SH-SY5Y (cell line): Measurements from ENCODE around the gene SP140L.

ENCODE experiments used
- GATA2 ChIP-seq: IDR thresholded peaks from 2 replicates; pipeline ENCODE4 v1.6.1; 2011; ENCODE audit warnings: mild to moderate bottlenecking, low read depth, low read length
- GATA3 ChIP-seq: IDR thresholded peaks from 2 replicates; pipeline ENCODE4 v1.6.1; 2011; ENCODE audit warnings: low read depth, mild to moderate bottlenecking, low read length, moderate library complexity

SP140L gene

DNA sequence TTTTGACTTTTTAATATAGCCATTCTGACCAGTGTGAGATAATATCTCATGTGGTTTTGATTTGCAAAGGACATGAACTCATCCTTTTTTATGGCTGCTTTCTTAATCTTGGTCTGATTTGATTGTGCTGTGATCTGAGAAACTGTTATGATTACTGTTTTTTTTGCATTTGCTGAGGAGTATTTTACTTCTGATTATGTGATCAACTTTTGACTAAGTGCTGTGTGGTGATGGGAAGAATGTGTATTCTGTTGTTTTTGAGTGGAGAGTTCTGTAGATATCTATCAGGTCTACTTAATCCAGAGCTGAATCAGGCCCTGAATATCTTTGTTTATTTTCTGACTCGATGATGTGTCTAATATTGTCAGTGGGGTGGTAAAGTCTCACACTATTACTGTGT is 16.8 kb downstream of the SP140L start:
- TF ChIP-seq GATA3 (no peak), GATA2 (no peak)

DNA sequence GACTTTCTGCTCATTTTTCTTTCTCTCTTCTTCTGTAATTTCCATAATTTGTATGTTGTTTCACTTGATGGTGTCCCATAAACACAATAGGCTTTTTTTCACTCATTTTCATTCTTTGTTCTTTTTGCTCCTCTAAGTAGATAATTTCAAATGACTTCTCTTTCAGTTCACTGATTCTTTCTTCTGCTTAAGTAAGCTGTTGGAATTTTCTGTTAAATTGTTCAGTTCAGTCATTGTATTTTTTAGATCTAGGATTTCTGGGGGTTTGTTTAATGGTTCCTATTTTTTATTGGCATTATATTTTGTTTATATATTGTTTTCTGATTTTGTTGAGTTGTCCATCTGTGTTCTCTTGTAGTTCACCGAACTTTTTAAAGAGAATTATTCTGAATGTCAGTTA is 19.5 kb downstream of the SP140L start:
- TF ChIP-seq GATA2 (no peak), GATA3 (no peak)

DNA sequence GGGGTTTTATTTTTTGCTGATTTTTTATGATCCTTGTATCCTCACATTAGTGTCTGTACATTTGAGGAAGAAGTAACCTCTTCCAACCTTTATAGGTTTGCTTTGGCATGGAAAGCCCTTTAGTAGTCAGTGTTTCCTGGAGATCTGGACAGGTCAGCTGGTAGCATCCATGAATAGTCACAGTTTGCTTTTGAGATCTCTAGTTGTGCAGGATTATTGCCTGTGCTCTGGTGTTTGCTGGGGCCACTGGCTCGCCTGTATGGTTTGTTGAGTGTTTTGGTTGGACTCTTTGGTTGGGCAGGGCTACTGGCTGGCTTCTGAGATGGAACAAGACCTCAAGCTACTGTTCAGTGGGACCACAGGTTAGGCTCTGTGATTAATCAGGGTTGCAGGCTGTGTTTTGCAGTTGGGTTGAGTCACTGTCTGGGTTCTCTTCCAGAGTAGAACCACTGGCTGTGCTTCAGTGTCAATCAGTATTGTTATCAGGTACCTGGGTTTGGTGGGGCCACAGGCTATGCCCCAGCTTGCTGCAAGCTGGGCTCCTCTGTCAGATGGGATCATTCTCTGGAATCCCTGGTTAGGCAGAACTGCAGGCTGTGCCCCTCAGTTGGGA is 20.0 kb downstream of the SP140L start:
- no peak for TF ChIP-seq GATA3
- TF ChIP-seq GATA2, result no peak

DNA sequence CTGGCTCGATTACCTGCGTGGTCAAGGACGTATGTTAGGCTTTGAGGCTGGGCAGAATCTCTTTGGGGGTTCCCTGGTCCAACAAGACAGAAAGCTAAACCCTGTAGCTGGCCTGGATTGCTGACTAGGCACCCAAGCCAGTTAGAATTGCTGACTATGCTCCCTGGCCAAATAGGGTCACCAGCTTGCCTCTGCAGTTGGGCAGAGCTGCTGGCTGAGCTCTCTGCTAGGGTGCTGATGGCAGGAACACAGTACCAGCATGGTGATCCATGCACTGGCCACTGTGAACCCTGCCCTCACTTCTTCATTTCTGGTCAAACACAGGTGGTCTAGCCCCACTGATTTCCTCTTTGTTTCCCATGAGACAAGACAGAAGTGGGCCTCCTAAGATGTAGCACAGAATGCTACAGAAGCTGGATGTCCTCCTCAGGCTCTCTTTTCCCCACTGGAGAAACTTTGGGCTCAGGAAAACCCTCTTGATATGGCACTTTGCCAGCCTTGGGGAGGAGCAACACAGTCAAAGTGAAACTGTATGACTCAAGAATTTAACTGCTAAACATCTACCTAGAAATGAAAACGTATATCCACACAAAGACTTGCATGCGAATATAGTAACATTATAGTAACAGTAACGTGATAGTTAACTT is 20.8 kb downstream of the SP140L start:
- TF ChIP-seq GATA2 (no peak), GATA3 (no peak)

DNA sequence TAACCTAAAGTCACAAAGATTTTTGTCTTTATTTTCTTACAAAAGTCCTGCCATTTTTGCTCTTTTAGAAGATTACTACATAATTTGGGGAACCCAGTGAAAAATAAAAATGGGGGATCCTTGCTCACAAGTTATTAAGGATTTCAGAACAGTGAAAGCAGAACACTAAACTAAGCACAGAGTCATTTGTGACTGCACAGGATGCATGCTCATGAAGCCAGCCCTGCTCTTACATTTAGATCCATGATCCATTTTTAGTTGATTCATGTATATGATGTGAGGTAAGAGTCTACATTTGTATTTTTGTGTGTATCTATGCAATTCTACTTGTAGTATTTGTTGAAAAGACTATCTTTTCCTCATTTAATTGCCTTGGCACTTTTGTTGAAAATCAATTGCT is 21.8 kb downstream of the SP140L start:
- TF ChIP-seq GATA2, result no peak
- no peak for TF ChIP-seq GATA3

DNA sequence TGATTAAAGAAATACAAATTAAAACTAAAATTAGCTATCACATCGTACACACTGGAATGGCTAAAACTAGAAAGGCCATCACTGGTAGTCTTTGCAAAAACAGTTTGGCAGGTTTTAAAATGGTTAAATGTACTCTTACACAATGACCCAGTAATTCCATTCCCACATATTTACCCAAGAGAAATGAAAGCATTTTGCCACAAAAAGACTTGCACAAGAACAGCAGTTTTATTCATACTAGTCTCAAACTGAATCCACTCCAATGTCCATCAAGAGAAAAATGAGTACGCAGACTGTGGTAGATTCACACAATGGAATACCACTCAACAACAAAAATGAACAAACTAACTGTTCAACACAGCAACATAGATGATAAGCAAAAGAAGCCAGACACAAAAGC is 29.1 kb downstream of the SP140L start:
- no peak for TF ChIP-seq GATA3
- TF ChIP-seq GATA2, result no peak

DNA sequence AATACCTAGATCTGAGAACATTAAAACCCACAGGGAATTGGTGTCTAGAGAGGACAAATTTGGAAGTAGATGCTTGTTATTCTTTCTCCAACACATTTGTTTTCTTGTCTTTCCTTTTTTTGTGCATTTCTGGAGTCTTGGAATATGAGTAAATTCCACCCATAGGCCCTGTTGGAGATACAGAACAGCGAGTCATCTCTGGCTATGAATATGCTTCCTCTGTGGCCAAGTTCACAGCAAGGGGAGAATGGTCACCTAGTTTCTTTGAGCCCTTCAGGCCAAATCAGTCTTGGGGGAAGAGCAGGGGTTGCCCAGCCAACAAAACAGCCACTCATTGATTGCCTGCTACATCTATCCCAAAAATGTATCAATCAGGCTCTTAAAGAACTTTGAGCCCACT is 31.3 kb downstream of the SP140L start:
- TF ChIP-seq GATA2 (no peak), GATA3 (no peak)

DNA sequence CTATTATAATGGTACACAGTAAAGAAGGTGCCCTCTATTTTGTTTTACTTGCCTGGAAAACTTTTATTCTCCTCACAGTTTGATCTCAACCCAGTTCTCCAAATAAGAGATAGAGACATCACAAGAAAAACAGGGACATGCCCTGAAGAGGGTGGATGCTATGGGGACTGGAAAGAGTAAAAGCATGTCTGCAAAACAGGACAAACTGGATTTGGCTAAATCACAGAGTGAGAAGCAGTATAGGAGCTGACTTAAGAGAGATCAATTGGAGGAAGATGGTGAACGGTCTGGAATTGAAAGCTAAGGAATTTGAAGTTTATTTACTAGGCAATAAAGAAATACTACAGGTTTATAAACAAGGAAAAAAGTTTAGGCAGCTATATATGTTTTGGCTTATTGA is 33.0 kb downstream of the SP140L start:
- TF ChIP-seq GATA2, result no peak
- no peak for TF ChIP-seq GATA3

DNA sequence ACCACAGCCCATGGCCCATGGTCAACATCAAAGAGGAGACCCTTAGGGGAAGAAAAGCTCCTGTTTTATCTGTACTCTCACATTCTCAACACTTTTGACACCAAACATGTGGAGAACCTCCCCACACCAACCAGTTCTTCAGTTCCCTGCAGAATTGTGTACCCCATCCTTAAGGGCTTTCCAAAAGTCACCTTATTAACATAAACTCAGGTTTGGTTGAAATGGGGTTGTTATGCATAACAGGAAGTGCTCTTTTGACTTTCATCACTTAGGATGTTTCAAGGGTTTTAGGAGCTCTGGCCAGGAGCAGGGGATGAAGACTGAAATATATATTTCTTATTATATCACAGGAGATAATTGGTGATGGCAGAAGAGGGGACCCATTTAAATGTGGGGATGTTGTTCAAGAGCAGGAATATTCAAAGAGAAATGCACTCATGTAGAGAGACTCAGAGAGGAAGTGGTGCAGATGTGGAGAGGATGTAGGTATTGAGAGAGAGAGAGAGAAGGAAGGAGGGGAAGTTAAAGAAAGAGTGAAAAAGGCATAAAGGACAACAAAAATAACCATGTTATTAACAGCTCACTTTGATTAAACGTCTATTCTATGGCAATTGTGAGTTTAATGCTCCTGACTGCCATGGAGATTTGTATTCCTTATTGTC is 35.2 kb downstream of the SP140L start:
- TF ChIP-seq GATA3 (no peak), GATA2 (no peak)

DNA sequence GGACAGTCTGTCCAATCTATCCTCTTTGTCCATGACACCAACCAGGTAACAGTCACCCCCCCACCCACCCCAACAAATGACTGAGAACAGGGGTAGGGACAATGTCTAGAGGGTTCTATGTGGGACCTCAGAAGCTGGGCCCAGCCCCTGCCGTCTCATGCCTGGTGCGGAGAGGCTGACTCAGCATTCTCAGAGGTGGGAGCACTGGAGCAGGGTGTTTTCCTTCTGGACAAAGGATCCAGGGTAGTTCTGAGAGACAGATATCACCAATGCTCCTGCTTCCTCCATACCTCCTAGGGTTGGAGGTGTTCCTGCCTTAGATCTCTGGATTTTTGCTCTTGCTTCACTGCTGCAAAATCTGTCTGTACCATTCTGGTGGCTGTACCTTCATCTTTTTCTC is 55.1 kb downstream of the SP140L start:
- TF ChIP-seq GATA3 (no peak), GATA2 (no peak)

DNA sequence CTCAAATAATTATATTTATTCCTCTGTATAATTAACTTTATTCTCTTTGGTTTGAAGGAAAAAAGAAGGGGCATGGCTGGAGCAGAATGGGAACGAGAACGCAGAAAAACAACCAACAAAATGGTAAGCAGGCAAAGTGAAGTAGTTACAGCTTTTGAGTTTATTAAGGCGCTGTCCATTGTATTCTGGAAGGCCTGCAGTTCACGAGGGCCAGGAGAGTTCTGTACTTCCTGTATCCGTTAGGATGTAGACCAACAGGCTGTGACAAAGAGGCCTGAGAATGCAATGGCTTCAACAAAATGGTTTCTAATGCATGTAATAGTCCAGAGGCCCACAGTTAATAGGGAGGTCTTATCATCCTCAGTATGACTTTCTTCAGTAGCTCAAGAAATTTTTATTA is 56.5 kb downstream of the SP140L start:
- no peak for TF ChIP-seq GATA3
- TF ChIP-seq GATA2, result no peak

DNA sequence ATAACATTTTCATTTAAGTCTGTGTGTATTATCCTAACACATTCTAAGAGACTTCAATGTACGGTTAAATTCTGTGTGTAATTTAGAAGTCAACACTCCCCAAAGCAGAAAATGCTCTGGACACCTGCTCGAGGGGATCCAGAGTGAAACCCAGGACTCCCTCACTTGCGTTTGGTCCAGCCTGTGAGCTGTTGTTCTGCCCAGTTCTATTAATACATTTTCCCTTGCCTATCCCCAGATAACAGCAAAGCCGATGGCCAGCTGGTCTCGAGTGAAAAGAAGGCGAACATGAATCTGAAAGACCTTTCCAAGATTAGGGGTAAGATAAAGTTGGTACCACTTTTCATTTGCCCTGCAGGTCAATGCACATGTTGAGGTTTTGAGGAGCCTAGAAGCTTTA is 58.0 kb downstream of the SP140L start:
- TF ChIP-seq GATA3 (no peak), GATA2 (no peak)

DNA sequence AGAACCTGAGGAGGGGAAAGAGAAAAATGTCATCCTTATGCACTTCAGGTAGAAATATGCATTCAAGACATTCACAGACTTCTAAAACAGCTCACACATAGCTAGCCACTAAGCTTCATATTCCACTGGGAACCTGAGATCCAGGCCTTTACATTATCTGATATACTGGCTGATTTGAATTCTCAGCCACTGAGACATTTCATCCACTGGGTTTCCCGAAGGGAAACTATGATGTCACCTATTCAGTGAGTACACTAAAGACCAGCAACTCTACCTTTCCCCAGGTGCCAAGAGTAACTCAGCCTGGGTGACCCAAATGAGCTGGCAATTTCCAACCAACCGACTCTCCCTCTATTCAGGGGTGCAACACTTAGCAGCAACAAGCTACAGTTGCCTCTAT is 67.3 kb downstream of the SP140L start:
- TF ChIP-seq GATA2 (no peak), GATA3 (no peak)

DNA sequence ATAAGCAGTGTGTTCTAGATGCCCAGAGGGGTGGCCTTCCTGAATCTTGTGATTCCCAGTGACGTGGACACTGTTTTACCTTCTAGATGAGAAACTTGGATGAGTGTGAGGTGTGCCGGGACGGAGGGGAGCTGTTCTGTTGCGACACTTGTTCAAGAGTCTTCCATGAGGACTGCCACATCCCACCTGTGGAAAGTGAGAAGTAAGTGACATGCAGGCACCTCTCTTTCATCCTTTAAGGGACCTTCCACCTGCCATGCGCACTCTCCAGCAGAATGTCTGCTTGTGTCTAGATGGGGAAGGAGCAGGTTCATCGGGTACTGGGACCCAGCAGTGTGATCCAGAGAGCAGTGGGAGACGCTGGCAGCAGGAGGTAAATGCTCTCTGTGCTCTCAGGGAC is 73.0 kb downstream of the SP140L start:
- no peak for TF ChIP-seq GATA3
- TF ChIP-seq GATA2, result no peak

DNA sequence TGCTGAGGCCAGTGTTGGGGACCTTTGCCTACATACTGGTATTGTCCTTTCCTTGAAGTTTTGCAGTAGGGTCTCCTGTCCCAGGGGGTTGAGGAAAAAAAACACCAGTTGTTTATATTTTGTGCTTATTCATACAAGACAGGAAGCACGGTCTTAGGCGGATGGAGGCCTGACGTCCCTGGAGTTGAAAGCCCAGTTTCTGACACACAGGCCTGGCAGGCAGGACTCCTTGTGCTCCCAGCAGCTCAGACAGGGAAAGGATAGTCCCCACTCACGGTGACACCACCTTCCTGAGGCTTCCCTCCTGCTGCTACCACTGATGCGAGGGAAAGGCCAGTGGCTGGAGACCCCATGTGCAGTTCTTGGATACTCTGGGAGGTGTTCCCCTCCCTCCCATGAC is 73.5 kb downstream of the SP140L start:
- TF ChIP-seq GATA3 (no peak), GATA2 (no peak)

DNA sequence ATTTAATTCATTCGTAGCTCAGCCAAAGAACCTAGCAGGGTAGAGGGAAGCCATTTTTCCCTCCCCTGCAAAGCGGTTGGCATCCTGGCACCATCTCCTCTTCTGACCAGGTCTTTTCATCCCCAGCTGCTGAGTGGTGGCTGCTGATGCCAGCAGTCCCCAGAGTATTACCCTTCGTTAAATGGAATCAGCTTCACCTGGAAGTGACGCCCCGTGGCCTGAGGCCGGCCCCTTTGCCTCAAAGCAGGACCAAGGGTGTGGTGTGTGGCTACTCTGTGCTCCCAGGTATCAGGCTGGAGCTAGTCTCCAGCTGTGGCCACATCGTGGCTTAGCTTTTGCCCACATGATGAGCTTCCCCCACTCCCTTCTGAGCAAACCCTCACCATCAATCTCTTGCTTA is 76.8 kb downstream of the SP140L start:
- TF ChIP-seq GATA2 (no peak), GATA3 (no peak)
